Measurements from ENCODE around the gene C1QB.
"Not testable (repeated sequence)": the region's sequence is repeated elsewhere in the genome, so short reads cannot be mapped to it uniquely, and the experiment has no call there.

C1QB gene

GRCh38 chr1:22702296-22703085 lies 49.5 kb downstream of the C1QB start:
- DNase-seq = no peak

GRCh38 chr1:22704440-22705067 lies 51.5 kb downstream of the C1QB start:
- DNase-seq = peak; percentile 83

- DNase-seq = no peak
These were observed 52.5 kb downstream of the C1QB start for GRCh38 chr1:22705586-22705985.

- DNase-seq = not testable (repeated sequence)
These were observed 53.1 kb downstream of the C1QB start for GRCh38 chr1:22706100-22706499.

- DNase-seq = no peak
These were observed 55.7 kb downstream of the C1QB start for GRCh38 chr1:22708777-22709176.

GRCh38 chr1:22709227-22709626 lies 56.2 kb downstream of the C1QB start:
- no peak for DNase-seq

- peak; percentile 77 for DNase-seq
These were observed 57.1 kb downstream of the C1QB start for GRCh38 chr1:22709891-22710700.

- peak; percentile 45 for DNase-seq
These were observed 57.6 kb downstream of the C1QB start, which contains the start of gene EPHB2 for GRCh38 chr1:22710701-22711049. EPHB2 (plus strand) TSS chr1:22710839; CDS start chr1:22710983, 144 bp downstream.

GRCh38 chr1:22711071-22711470 lies 58.0 kb downstream of the C1QB start:
- no peak for DNase-seq
